GM18498 (cell line): ENCODE measurements around the gene CNIH3.

Source experiments
- ATAC-seq: cut with Tn5 transposase; IDR thresholded peaks from one replicate; pipeline ENCODE4 v1.9.1; 2021; ENCODE audit warnings: mild to moderate bottlenecking, moderate library complexity; ENCODE audit not compliant: unreplicated experiment

The CNIH3 gene

DNA sequence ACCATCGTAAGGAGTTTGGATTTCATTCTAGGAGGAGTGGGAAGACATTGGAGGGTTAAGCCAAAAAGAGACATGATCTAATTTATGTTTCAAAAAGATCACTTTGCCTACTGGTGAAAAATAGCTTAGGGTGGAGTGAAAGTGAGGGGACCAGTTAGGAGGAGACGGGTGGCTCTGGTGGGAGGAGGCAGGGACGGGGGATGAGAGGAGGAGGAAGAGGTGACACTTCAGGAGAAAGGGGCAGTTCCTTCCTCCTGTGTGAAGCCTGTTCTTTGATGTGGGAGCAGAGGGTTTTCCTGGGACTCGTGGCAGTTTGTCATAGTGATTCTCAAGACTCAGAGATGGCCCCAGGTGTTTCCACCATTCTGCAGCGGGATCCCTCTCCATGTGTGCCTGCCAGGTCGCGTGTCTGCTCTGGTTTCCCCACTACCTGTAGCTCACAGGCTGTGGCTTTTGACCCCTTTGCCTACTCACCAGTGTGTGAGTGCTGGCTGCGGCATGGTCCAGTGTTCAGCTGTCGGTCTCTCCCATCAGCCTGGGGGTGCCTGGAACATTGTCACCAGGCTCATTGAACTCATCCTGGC lies 102.4 kb downstream of the CNIH3 start:
- ATAC-seq = no peak

DNA sequence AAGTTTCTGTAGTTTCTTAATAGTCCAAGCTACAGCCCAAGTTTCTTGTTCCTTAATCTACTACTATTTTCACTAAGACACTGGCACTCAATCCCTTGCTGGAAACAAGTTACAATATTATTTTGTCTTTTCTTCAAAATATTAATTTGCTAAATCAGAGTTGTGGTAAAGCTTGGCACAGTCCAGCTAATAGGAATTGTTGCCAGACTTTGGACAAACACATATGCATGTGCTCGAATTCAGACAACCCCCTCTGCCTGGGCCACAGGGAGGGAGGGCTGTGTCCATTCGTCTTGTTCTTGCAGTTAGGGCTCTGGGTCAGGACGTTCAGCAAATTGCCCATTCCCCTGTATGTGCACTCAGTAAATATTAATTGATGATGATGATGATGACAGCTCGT lies 103.6 kb downstream of the CNIH3 start:
- ATAC-seq = no peak

DNA sequence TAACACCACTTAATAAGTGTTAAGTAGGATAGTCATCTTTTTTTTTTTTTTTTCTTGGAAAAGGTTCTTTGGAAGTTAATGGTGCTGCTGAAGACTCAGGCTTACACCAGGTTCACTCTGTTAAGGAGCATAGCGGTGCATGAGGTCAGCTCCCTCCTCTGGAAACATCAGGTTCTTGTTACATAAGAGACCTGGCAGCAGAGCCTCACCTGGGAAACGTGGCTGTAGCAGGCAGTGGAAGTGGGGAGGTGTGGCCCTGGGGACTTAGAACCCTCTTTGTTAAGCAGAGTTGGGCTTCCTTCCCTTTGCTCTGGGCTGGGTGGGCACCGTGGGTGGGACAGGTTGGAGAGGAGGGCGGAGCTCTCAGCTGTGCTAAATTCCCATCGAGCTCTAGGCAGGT lies 104.1 kb downstream of the CNIH3 start:
- no peak for ATAC-seq

DNA sequence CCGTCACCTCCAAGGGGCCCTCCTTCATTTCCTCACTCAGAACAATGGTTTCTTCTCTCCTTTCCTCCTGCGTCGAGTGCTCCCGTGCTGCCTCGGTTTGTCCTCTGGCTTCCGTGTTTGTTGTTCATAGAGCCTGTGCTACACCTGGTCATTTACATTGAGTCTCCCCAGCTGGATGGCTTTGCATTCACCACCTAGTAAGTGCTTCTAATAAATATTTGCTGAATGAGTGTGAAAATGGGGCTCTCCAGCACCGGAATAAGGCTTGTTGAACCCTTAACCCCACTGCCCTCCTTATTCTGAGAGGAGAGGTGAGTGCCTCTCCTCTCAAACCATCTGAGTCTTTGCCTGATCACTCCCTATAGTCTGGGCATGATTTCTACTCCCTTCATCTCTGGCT lies 104.9 kb downstream of the CNIH3 start:
- ATAC-seq = no peak

DNA sequence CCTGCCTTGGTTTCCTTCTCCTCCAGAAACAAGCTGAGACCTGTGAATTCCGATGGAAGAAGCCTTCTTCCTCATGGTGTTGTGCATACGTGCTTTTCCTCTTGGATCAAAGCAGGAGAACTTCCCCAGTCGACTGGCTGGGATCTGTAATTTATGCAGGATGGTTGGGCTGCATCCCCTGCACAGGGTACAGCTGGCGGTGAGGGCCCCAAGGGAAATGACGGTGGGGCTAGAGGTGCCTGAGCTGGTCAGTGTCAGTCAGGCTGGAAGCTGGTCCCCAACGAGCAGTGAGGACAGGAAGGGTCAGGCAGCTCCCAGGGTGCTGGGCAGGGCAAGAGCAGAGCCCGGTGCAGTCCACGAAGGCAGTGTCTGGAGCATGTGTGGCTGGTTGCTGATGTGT lies 106.7 kb downstream of the CNIH3 start:
- no peak for ATAC-seq

DNA sequence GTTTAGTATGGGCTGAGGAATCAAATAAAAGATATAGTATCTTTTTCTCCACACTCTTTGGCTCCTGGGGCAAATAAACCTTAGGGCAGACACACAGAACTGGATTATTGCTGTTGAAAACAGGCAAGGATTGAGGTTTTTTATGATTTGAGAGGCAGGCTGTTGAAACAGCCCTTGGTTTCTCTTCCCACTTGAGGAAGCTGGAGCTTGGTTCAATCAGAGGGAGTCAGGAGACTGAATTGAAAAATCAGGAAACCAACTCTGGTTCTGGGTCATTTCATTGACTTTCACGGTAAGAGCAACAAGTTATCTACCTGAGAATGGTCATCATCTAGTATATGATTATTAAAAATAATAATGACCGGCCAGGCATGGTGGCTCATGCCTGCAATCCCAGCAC lies 108.4 kb downstream of the CNIH3 start:
- ATAC-seq = no peak

DNA sequence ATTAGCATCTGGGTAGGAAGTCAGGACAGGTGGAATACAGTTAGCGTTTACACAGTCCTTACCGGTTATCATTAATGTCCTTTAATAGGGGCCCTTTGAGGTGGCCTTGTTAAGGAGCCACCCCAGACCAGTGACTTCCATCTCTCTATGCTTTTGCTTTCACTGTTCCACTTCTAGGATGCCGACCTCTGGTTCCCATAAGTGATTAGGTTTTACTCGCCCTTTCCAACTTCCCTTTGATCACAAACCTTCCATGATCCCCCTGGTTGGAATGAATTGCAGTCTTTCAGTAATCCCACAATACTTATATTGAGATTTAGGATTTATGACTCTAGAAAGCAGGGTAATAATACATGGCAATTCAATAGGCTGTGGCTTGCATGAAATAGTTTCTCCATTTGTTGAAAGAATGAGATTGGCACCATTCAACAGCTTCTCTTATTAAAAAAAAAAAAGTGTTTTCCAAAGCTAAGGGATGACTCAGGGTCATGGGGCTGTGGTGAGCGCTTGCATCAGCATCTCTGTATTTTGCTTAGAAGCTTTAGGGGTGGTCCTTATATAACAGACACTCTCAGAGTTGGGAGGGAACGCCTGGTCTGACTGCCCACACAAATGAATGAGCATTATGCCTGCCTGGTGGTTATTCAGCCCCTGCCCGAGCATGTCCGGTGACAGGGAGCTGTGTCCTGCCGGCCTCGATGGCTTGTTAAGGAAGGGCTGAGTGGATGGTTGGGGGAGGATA lies 110.5 kb downstream of the CNIH3 start:
- no peak for ATAC-seq

DNA sequence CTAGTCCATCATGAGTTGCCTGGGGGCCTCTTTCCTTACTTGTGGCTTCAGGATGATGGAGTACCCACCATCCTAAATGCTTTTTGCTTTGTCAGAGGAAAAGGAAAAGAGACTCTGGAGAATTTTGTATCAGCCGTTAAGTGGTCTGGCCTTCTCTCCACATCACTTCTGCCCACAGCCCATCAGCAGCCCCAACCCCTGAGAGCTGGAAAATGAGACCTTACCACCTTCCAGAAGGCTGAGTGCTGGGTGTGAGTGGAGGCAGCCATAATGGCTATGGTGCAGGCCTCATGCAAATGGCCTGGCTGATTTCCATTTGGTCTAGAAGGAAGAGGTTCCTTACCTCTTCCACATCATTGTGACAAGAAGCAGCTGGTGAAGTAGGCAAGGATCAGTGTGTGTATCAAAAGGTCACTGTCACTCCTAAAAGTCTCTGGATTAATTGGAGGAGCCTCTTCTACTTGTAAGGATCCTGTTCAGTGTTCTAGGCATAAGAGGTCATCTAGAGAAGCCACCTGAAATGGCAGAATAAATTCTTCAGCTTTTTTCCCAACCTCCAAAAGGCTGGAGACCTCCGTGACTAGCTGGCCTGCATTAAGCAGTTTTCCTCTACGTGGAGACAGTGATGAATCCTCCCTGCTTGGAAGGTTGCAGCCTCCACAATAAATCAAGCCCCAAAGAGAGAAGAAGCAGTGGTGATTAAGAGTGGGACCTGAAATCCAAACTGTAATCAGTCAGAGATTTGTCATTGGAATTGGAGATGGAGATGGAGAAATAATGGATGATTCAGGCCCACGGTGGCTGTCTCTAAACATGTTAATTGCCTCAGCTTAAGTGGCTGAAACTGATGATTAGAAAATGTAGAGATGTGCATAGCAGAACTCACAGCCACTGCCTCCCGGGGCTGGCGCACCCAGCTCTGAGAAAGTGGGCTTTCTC lies 111.5 kb downstream of the CNIH3 start:
- ATAC-seq = no peak

DNA sequence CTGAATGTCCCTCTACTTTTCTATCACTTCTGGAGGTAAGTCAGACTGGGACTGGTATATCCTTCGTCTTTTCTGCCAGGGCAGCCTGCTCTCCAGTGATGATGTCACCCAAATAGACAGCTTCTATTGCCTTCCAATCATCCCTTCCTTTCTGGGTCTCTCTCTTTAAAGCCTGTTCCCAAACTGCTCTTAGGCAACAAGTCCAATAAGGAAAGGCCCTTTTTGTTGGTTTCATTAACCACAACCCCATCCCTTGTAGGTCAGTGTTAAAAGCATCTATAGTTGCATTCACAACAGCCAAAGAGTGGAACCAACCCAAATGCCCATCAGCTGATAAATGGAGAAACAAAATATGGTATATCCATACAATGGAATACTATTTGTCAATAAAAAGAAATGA lies 114.4 kb downstream of the CNIH3 start:
- ATAC-seq = no peak

DNA sequence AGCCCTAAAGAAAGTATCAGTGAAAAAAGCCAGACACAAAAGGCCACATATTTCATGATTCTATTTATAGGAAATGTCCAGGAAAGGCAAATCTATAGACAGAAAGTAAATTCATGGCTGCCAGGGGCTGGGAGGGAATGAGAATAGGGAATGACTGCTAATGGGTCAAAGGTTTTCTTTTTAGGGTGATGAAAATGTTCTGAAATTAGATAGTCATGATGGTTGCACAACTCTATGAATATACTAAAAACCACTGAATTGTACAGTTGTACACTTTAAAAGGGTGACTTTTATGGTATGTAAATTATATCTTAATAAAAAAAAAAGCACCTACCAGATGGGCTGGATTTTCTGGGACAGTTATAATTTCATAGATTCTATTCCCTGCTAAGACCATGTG lies 114.8 kb downstream of the CNIH3 start:
- ATAC-seq = no peak

DNA sequence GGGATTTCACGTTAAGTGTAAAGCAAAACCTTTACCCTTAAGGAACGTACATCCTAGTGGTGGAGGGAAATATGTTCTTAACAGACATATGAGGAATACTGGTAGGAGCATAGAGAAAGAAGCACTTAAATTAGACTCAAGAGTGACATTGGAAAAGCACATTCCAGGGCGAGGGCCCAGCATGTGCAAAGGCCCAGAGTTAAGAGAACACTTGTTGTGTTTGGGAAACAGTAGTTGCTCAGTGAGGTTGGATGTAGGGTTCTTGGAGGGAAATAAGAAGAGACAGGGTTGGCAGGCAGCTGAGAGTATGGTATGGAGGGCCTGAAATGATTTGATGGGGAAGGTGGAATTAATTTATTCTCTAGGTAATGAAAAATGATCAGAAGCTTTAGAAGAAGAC lies 115.5 kb downstream of the CNIH3 start:
- no peak for ATAC-seq

DNA sequence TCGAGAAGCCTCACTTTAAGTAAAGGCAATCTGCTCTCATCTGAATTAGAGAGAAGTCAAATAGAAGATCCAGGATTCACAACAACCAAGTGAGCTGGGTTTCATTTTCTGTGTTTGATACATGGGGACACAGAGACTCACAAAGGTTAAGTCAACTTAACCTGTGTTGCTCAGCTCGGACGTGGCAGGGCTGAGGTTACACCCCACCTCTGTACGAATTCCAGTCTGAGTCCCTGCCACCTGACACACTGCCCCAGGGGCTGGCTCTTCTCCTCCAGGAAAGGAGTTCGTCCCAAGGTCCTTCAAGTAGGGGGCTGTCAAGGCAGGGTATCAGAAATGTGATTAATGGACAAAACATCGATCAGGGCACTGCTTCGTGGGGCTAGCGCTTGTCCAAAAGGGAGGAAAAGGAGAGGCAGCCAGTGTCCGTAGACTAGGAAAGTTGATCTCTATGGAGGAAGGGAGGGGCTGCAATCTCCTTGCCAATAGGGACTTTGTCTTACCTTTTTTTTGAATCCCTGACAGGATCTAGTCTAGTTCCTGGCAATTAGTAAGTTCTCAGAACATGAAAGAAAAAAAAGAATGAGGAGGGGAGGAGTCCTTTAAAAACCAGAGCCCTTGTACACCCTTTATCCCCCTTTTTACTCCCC lies 116.4 kb downstream of the CNIH3 start:
- ATAC-seq = no peak

DNA sequence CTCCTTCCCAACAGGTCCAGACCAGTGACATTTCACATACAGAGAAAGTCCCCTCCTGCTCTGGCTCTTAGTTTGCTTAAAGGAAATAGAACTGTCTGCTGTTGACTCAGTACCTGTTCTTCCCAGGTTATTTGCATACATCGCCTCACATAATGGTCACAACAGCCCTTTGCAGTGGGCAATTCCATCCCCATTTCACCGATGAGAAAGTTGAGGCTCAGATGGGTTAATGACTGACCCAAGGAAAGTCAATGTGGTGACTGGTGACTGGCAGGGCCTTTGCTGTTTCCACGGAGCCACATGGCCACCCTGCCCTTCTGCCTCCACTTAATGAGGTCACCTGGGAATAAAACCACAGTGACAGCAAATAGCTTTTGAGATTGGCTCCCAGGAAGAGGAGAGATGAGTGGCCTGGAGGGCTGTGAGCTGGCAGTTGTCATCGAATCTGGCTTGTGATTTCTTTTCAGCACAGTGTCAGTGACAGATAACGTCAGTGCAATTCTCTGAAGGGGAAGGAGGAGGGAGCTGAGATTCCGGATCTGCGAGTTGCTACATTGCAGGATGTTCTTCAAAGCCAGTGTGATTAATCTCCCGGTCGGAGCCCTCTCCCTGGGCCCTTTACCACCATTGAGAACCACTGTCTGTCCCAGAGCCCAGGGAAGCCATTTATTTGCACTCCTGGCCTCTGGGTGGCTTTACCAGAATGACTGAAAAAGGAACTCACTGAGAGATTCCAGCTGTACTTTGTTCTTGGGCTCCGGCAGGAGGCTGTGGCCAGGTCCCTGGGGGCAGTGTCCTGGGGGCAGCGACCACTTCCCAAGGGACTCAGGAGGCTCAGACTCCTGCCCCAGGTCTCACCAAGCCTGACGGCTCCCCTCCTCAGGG lies 117.2 kb downstream of the CNIH3 start:
- ATAC-seq = peak; percentile 69

DNA sequence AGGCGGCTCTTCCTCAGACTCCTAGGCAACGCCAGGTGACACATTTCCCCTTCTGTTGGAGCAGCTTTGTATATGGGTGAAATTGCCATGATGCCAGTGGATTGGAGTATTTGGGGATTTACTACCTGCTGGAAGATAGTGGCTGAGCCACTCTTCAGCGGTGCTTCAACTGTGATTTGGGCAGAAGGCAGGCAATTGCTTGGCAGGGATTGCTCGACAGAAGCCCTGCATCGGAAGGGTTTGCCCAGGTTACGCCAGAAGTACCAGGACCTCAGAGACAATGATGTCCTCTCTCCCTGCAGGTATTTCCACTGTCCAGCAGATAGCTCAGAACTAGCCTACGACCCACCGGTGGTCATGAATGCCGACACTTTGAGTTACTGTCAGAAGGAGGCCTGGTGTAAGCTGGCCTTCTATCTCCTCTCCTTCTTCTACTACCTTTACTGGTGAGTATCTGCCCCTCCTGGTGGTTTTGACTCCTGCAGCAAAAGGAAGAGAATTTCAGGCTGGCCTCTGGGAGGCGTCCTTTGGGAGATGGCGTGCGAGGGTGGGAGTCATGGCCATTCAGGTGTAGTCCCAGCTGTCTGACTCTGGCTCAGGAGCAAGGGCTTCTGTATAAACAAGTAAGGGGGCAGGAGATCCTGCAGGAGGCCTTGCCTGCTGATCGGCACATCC lies 118.3 kb downstream of the CNIH3 start:
- no peak for ATAC-seq

DNA sequence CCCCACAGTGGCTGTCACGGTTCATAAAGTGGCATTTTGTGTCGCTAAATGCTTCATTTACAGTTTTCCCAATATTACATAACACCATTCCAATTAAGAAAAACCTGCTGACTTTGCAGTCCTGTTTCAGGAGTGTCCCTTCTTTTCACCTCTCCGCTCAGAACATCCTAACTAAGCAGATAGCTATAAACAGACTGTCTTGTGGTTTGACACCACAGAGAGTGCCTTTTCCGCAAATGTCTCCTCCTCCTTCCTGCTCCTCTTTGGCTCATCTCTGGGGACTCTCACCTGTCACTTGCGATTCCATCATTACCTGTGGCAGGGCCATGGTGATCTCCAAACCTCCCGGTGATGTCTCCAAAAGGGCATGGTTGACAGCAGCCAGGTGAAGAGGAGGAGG lies 119.0 kb downstream of the CNIH3 start:
- ATAC-seq = no peak

DNA sequence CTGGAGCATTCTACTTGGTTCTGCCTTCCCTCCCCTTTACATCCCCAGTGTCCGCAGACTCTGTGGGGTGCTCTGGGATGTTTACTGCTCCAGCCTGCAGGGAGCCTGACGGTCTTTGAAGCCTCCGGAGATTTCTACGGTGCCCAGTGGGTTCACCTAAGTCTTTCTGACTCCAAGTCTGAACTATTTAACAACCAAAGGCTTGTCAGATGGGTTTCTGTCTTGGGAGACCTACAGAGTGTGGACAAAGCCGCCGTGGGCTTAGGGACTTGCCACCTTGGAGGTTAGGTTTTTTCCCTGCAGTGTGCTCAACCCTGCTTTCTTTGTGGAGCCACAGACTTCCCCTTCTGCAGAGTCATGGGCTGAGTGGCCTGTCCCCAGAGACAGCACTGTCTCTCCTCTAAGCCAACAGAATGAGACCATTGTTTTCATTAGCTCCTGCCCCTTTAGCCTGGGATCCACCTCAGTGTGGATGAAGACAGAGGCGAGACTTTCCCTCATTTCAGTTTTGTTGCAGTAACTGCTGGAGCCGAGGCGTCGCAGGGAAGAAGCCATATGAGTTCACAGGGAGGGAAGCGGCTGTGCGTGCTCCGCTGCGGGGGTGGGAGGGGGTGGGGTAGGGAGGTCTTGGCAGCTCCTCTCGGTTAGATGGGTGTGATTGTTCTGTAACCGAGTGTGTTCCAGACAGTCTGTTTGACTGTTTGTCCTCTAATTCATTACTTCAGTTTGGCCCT lies 120.7 kb downstream of the CNIH3 start:
- peak; percentile 43 for ATAC-seq

DNA sequence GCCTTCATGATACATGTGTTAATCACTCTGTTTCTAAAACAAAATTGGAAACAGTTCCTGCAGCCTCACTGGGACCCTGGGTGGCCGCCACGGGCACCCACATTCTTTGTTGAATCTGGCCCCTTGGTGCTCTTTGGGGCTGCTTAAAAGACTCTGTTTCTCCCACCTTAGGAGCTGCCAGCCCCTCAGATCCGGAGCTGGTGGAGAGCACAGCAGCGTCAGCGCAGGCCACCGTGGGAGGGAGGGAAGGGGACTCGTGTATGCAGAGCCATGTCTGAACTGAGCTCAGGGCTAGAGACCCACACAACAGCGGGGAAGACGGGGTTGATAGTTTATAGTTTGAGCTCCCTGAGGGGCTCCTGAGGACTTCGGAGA lies 121.2 kb downstream of the CNIH3 start:
- ATAC-seq = no peak

DNA sequence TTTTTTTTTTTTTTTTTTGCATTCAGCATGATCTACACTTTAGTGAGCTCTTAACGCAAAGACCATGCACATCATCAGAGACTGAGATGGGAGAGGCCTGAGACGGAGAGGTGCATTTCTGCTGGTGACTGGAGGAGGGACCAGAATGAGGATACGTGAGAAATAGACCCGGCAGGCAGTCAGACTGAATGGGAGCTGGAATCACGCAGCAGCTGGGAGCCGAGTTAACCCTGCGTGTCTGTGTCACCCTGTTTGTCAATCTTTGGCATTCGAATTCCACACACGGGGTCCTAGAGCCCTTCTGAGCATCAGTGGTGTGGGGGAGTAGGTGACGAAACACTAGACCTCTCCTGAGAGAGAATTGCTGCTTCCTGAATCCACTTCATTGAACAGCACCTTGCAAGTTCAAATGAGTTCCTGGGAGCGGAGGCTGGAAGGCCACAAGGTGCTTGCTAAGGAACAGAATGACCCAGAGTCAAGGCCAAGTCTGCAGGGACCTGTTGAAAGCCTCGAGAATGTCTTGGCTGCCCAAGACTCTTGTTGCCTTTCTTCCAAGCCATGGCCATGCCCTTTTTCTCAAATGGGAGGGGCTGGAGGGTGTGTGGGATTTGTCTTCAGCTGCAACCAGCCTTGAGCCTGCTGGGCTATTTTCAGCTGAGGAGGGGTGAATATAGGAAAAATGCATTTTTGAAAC lies 123.3 kb downstream of the CNIH3 start:
- peak; percentile 18 for ATAC-seq
